ENCODE data around the gene MNT. TPM values are rescaled to one million over a fixed set of nuclear protein-coding genes. Genes with fewer than 3 reads are reported as not detected.

Gene MNT
- total and polyA plus RNA-seq, 2 of the 8 experiments (the other 6 are each of a cell fraction or from before 2014, with no cell fraction given), result 5.0 to 17.3 TPM

DNA sequence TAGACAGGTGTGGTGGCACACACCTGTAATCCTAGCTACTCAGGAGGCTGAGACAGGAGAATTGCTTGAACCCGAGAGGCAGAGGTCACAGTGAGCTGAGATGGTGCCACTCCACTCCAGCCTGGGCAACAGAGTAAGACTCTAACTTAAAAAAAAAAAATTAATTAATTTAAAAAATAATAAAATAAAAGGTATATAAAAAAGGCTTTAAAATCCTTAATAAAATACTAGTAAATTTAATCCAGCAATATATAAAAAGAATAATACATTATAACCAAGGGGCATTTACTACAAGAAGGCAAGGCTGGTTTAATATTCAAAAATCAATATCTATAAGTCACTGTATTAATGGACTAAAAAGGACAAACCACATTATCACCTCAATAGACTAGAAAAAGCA, 44.8 kb upstream of the MNT start:
- WGBS, 2 experiments (ENCODE audit: extremely low coverage in 1 of 2, insufficient coverage in 1 of 2, insufficient read length in 1 of 2, insufficient replicate concordance in 2 of 2, low coverage in 1 of 2, low lambda C conversion rate in 2 of 2, missing lambda C conversion rate in 1 of 2), result 91% methylated on average over 1 of the region's 1 CpG; no CpG with 5 or more reads in 1 of the 2 experiments
- peaks cover 0 to 8% of the 10 kb centered on the region in 2 experiments; a peak in 1 of 4 replicates for H3K9me3 ChIP-seq (ENCODE audit: insufficient read depth in 2 of 2, low read depth in 1 of 2, low read length in 1 of 2)
- no peak for TF ChIP-seq TBP (IDR thresholded peaks at IDR 0.05; ENCODE audit: low read depth, low read length)
- TF ChIP-seq PHF8 (conservative IDR thresholded peaks at IDR 0.05; ENCODE audit: low read depth, low read length), result no peak
- no peak for TF ChIP-seq SRF (IDR thresholded peaks at IDR 0.05; ENCODE audit: low read depth, low read length)
- TF ChIP-seq, protein P1, sequence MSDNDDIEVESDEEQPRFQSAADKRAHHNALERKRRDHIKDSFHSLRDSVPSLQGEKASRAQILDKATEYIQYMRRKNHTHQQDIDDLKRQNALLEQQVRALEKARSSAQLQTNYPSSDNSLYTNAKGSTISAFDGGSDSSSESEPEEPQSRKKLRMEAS (IDR thresholded peaks at IDR 0.05), result no peak
- TF ChIP-seq POLR2AphosphoS5 (IDR thresholded peaks at IDR 0.05; ENCODE audit: low read depth, low read length), result no peak
- TF ChIP-seq GABPA (IDR thresholded peaks at IDR 0.05; ENCODE audit: borderline replicate concordance, insufficient read depth, low read length), result no peak
- no peak for TF ChIP-seq KDM5A (IDR thresholded peaks at IDR 0.05; ENCODE audit: low read length)
- no peak for TF ChIP-seq KDM4A (IDR thresholded peaks at IDR 0.05; ENCODE audit: low read depth, low read length, severe bottlenecking)
- TF ChIP-seq SP2 (IDR thresholded peaks at IDR 0.05; ENCODE audit: low read length), result no peak
- no peak for TF ChIP-seq ASH2L (IDR thresholded peaks at IDR 0.05; ENCODE audit: low read length)
- TF ChIP-seq, protein P2, sequence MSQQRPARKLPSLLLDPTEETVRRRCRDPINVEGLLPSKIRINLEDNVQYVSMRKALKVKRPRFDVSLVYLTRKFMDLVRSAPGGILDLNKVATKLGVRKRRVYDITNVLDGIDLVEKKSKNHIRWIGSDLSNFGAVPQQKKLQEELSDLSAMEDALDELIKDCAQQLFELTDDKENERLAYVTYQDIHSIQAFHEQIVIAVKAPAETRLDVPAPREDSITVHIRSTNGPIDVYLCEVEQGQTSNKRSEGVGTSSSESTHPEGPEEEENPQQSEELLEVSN (IDR thresholded peaks at IDR 0.05), result no peak
- no peak for TF ChIP-seq TAF1 (IDR thresholded peaks at IDR 0.05; ENCODE audit: low read depth, low read length)
- TF ChIP-seq, protein P3, sequence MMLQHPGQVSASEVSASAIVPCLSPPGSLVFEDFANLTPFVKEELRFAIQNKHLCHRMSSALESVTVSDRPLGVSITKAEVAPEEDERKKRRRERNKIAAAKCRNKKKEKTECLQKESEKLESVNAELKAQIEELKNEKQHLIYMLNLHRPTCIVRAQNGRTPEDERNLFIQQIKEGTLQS (IDR thresholded peaks at IDR 0.05; ENCODE audit: insufficient read depth, low read depth, low read length), result no peak
- no peak for TF ChIP-seq CBX8 (IDR thresholded peaks at IDR 0.05; ENCODE audit: borderline replicate concordance, low read depth, low read length)

More for the DNA sequence above, 44.8 kb upstream of the MNT start:
- Histone ChIP-seq H3K4me1 (replicated peaks in 1 of 4; ENCODE audit: control insufficient read depth in 3 of 4, insufficient read depth in 4 of 4, low read length in 3 of 4) (no peaks in the 10 kb centered on the region), H3K4me3 (ENCODE audit: extremely low read depth in 1 of 4, insufficient read depth in 2 of 4, low read depth in 3 of 4, low read length in 4 of 4) (no peak overlapping the region), H2BK5ac (ENCODE audit: low read depth, low read length) (no peak overlapping the region), H4K8ac (ENCODE audit: extremely low read depth, insufficient read depth, low read length) (no peak overlapping the region), H3K36me3 (ENCODE audit: control insufficient read depth in 2 of 4, insufficient read depth in 4 of 4, low read length in 3 of 4) (peaks cover 0 to 11% (median 7%) of the 10 kb centered on the region in 4 experiments; a peak in 4 of 8 replicates), H3K79me1 (ENCODE audit: low read depth, low read length) (no peaks in the 10 kb centered on the region), H3K4ac (replicated peaks; ENCODE audit: insufficient read length, low read depth, low read length) (no peak overlapping the region), H3K56ac (replicated peaks; ENCODE audit: insufficient read length, low read depth, low read length) (no peak overlapping the region), H2BK12ac (ENCODE audit: low read depth, low read length) (no peak overlapping the region), H4K91ac (replicated peaks; ENCODE audit: insufficient read length, low read length) (no peak overlapping the region), H2BK15ac (ENCODE audit: low read length) (no peak overlapping the region), H2BK120ac (replicated peaks; ENCODE audit: low read depth, low read length) (no peak overlapping the region), H2AFZ (ENCODE audit: low read length) (no peak overlapping the region), H3K4me2 (ENCODE audit: insufficient read depth in 1 of 2, low read depth in 2 of 2, low read length in 2 of 2) (no peak overlapping the region), H3K23me2 (ENCODE audit: low read depth, low read length) (no peaks in the 10 kb centered on the region), H3K18ac (ENCODE audit: extremely low read depth, low read length) (no peak overlapping the region), H2AK5ac (ENCODE audit: low read depth, low read length) (no peak overlapping the region), H3K23ac (ENCODE audit: insufficient read length) (no peak overlapping the region), H3K27ac (ENCODE audit: low read depth, low read length) (no peak overlapping the region), H2BK20ac (ENCODE audit: low read length) (no peak overlapping the region), H4K20me1 (replicated peaks in 1 of 2; ENCODE audit: control insufficient read depth in 1 of 2, insufficient read depth in 2 of 2, low read length in 2 of 2) (peaks cover 0 to 2% of the 10 kb centered on the region in 2 experiments), H4K5ac (ENCODE audit: insufficient read length, low read depth, low read length) (no peak overlapping the region), H3K9ac (replicated peaks in 1 of 4; ENCODE audit: extremely low read depth in 1 of 4, low read depth in 3 of 4, low read length in 3 of 4) (no peak overlapping the region), H3K27me3 (replicated peaks in 1 of 4; ENCODE audit: control insufficient read depth in 3 of 4, extremely low read depth in 1 of 4, insufficient read depth in 3 of 4, low read length in 3 of 4) (no peaks in the 10 kb centered on the region), H3K14ac (ENCODE audit: insufficient read length) (no peak overlapping the region), H3K79me2 (ENCODE audit: control insufficient read depth in 1 of 2, insufficient read depth in 2 of 2, low read length in 2 of 2) (peaks cover 0 to 8% of the 10 kb centered on the region in 2 experiments; a peak in 1 of 4 replicates)
- no peak for FAIRE-seq
- ChIA-PET CTCF (ENCODE audit: partially characterized antibody) (no interaction called here), POLR2A (ENCODE audit: partially characterized antibody) (no interaction called here)
- DNase-seq (ENCODE audit: low read depth in 1 of 2, low spot score in 2 of 2), result no peak
